Fibroblast of skin of left quadriceps (primary cell): ENCODE results near the gene MTA3.
"Not testable (repeated sequence)": the region's sequence is repeated elsewhere in the genome, so short reads cannot be mapped to it uniquely, and the experiment has no call there.

ENCODE experiments used
- DNase-seq, 2 experiments: peaks; one replicate each; pipeline ENCODE4 v3.0.0-alpha.2; 2013; ENCODE audit warnings: low read depth in 2 of 2

Gene MTA3

DNA sequence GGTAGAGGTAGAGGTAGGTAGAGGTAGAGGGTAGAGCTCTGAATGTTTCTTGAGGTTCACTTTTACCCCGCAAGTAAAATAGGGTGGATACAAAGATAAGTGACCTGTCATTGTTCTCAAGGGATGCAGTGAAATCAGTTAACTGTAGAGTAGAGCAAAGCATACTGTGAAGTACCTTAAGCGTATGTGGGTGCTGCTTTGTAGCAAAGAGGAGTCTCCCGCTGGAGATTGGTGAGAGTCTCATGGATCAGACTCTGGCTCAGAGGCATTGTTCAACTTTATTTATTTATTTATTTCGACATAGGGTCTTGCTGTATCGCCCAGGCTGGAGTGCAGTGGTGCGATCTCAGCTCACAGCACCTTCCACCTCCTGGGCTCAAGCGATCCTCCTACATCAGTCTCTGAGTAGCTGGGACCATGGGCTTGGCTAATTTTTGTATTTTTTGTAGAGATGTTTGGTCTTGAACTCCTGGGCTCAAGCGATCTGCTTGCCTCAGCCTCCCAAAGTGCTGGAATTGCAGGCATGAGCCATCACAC lies 38.7 kb downstream of the MTA3 start:
- DNase-seq, result no peak

- DNase-seq, result no peak
Observed at GRCh38 chr2:42613281-42614064, 45.0 kb downstream of the MTA3 start.

DNA sequence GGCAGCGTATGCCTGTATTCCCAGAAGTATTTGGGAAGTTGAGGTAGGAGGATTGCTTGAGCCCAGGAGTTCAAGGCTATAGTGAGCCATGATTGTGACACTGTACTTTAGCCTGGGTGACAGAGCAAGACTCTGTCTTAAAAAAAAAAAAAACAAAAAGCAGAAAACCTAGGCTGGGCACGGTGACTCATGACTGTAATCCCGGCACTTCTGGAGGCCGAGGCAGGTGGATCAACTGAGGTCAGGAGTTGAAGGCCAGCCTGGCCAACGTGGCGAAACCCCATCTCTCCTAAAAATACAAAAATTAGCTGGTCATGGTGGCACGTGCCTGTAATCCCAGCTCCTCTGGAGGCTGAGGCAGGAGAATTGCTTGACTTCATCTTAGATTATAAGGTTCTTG lies 46.4 kb downstream of the MTA3 start:
- no peak for DNase-seq

GRCh38 chr2:42618116-42618515 lies 49.7 kb downstream of the MTA3 start:
- peak; percentile 4 to 9 for DNase-seq

DNA sequence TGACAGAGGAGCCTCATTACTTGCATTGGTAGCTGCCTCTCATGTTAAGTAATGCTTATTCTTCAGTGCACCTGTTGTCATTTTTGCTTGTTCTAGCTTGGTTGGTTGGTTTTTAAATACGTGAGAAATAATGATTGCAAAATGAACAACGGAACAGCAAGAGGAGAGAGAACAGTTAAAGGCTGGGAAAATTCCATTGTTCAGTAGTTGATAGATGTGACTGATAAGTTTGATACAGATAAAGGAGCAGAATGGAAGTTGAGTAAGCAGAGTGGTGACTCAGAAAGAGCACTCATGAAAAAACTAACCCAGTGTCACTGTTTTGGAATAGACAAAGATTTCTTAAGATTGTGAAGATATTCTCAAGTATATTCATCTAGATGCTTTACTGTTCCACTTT lies 50.5 kb downstream of the MTA3 start:
- DNase-seq, result peak; percentile 13

GRCh38 chr2:42621626-42622025 lies 53.2 kb downstream of the MTA3 start:
- not testable (repeated sequence) for DNase-seq

- DNase-seq, result no peak
Observed at GRCh38 chr2:42622943-42623676, 54.7 kb downstream of the MTA3 start.

DNA sequence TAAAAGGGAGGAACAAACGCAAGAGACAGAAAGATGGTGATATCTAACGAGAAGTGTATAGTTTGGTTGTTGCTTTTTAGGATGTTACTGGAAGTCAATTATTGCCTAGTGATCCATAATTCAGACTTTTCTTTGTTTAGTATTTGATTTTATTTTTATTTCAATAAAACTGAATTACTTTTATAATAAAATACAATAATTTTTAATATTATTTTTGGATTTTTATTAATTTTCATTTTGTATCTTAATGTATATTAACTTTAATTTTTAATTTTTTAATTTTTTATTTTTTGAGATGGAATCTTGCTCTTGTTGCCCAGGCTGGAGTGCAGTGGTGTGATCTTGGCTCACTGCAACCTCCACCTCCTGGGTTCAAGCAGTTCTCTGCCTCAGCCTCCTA lies 55.6 kb downstream of the MTA3 start:
- DNase-seq, result no peak

DNA sequence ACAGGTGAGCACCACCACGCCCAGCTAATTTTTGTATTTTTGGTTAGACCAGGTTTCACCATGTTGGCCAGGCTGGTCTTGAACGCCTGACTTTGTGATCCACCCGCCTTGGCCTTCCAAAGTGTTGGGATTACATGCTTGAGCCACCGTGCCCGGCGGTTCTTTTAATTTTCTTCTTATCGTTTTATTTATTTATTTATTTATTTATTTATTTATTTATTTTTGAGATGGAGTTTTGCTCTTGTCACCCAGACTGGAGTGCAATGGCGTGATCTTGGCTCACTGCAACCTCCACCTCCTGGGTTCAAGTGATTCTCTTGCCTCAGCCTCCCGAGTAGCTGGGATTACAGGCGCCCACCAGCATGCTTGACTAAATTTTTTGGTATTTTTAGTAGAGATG lies 59.6 kb downstream of the MTA3 start:
- DNase-seq, result not testable (repeated sequence)

DNA sequence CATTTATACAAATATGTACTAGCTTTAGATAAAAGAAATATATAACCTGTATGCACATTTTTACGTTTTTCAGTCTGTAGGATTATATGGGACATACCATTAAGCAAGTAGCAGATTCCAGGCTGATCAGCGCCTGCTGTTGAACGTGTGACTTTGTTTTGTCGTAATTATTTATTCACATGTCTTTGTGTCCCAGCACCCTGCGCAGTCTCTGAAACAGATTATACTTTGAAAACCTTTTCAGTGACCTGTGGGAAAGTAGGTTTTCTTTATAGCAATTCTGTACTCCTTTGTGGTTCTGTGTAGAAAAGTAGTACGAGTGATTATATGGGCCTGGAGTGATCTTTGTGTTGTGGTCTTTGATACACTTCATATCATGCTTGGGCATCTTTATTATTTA lies 68.5 kb downstream of the MTA3 start:
- DNase-seq, result no peak

DNA sequence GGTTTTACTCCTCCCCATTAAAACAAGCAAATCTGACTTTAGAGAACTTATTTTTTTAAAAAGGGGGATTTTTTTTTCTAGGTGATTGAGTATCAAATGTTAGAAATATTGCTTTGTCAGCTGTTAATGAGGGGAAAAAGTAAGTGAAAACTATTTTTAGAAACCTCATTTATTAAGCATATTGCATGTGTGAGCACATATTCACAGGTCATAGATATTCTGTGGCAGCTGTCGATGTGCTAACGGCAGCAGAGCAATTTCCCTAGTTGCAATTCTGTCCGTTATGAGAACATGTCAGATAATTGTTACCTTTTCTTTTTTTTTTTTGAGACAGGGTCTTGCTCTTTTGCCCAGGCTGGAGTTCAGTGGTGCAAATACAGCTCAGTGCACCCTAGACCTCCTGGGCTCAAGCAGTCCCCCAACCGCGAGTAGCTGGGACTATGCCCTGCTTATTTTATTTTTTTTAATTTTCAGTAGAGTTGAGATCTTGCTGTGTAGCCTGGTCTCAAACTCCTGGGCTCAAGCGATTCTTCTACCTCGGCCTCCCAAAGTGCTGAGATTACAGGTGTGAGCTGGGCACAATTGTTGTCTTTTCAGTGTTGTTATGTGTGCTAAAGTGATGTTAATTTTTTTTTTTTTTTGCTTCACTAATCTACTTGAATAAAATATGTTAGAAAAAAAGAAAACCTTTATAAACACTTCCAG lies 69.8 kb downstream of the MTA3 start:
- DNase-seq, result no peak

GRCh38 chr2:42639340-42640077 lies 71.1 kb downstream of the MTA3 start:
- no peak for DNase-seq

GRCh38 chr2:42640261-42640660 lies 71.8 kb downstream of the MTA3 start:
- no peak for DNase-seq

- DNase-seq, result not testable (repeated sequence)
Observed at GRCh38 chr2:42642371-42642770, 73.9 kb downstream of the MTA3 start.

- no peak for DNase-seq
Observed at GRCh38 chr2:42645551-42645950, 77.1 kb downstream of the MTA3 start.

DNA sequence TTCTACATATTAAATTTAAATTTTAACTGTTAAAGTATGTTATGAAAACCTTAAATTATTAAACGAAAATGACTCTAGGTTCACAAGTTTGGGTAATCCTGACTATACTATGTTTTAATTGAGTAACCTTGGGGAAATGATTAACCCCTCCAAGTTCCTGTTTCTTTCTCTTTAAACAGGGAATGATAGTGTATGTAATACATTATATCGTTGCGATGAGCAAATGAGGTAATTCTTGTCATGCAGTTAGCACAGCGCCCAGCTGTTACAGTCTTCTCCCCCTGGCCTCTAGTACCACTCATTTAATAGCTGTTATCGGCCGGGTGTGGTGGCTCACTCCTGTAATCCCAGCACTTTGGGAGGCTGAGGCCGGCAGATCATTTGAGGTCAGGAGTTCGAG lies 80.4 kb downstream of the MTA3 start:
- no peak for DNase-seq

DNA sequence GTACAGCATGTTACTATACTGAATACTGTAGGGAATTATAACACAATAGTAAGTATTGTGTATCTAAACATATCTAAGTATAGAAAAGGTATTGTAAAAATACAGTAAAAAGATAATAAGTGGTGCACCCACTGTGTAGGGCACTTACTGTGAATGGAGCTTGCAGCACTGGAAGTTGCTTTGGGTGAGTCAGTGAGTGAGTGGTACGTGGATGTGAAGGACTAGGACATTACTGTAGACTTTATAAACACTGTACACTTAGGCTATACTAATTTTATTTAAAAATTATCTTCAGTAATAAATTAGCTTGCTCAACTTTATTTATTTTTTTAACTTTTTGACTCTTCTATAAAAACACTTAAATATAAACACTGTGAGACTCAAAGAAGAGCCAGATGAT lies 82.6 kb downstream of the MTA3 start:
- no peak for DNase-seq

- no peak for DNase-seq
Observed at GRCh38 chr2:42652086-42652485, 83.7 kb downstream of the MTA3 start.

DNA sequence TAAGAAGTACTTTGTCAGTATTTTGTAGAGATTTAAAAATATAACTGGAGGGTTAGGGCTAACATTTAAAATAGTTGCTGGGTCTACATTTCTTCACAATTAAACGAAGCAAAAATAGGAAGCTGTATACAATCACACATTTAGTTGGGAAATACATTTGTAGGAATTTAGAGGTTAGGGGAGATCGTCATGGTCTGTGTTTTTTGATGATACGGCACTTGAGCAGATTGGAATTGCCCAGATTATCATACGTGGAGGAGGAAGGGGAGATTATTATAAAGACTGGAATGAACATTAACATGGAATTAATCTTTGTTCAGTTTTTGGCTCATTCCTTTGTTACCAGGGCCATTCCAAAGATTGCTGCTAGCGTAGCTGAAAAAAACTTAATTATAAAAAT lies 84.6 kb downstream of the MTA3 start:
- no peak for DNase-seq

DNA sequence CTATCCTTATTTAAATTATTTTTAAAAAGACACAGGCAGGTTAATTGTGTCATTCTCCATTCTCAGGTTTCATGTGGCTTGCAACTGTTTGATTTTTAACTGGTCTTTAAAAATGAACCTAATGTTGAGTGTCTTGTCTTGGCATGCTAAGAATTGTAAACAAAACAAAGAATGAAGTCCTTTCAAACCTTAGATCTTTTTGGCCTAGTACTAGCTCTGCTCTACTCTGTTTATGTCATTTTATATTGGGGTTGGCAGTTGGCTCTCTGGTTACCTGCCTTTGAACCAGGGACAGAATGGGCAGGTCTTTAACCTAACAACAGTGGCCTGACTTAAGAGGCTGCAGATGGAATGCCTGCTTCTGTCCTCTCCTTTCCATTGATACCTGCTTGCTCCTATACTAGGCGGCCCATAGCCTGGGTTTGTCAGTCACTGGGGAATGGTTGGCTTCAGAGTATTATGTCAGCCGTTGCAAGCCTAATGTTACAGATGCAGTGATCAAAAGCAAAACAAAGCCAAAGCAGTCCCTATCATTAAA lies 85.5 kb downstream of the MTA3 start:
- no peak for DNase-seq

GRCh38 chr2:42658306-42658705 lies 89.9 kb downstream of the MTA3 start:
- DNase-seq, result peak; percentile 52 to 59
